ENCODE data around the gene GANAB. TPM values are rescaled to one million over a fixed set of nuclear protein-coding genes. Genes with fewer than 3 reads are reported as not detected.
"Not testable (repeated sequence)": the region's sequence is repeated elsewhere in the genome, so short reads cannot be mapped to it uniquely, and the experiment has no call there.

Gene GANAB
- total and polyA plus RNA-seq, 2 donors from 2014 or later, result 110 to 309 TPM

GRCh38 chr11:62678433-62678769 is 32.0 kb upstream of the GANAB start:
- Histone ChIP-seq H3K4me1 (ENCODE audit: control insufficient read depth in 2 of 3, insufficient read depth in 2 of 3, low read depth in 1 of 3, low read length in 3 of 3) (peaks cover 0 to 8% (median 4%) of the 10 kb centered on the region in 3 donors), H3K9me3 (ENCODE audit: control insufficient read depth in 2 of 3, insufficient read depth in 1 of 3, low read length in 3 of 3) (no peaks in the 10 kb centered on the region), H3K27me3 (ENCODE audit: control insufficient read depth, insufficient read depth, low read length) (no peaks in the 10 kb centered on the region), H3K4me3 (ENCODE audit: low read length in 3 of 3) (peak overlapping the region; percentile 74 to 94 (median 86)), H3K9ac (ENCODE audit: low read length in 3 of 3) (peak overlapping the region; percentile 43 to 90 (median 88)), H3K27ac (ENCODE audit: low read depth in 2 of 2, low read length in 2 of 2) (peak overlapping the region; percentile 66 to 82), H3K36me3 (ENCODE audit: control insufficient read depth in 2 of 3, insufficient read depth in 3 of 3, low read length in 3 of 3) (peaks cover 0 to 5% (median 2%) of the 10 kb centered on the region in 3 donors)
- TF ChIP-seq CTCF (IDR thresholded peaks at IDR 0.05; ENCODE audit: borderline replicate concordance, extremely low read depth, insufficient read depth), result no peak
- DNase-seq (no peak), FAIRE-seq (no peak)
- intact Hi-C loops (cut with DNase I), result no loop called here

- no peak for TF ChIP-seq CTCF (IDR thresholded peaks at IDR 0.05; ENCODE audit: borderline replicate concordance, extremely low read depth, insufficient read depth)
- no peaks in the 10 kb centered on the region for H3K27me3 ChIP-seq (ENCODE audit: control insufficient read depth, insufficient read depth, low read length)
- intact Hi-C loops (cut with DNase I), result no loop called here
- H3K4me1 ChIP-seq (ENCODE audit: control insufficient read depth in 2 of 3, insufficient read depth in 2 of 3, low read depth in 1 of 3, low read length in 3 of 3), result peaks cover 0 to 13% (median 8%) of the 10 kb centered on the region in 3 donors
- peak overlapping the region in 2 of 3 donors; percentile 74 to 94 for H3K4me3 ChIP-seq (ENCODE audit: low read length in 3 of 3)
- no peaks in the 10 kb centered on the region for H3K9me3 ChIP-seq (ENCODE audit: control insufficient read depth in 2 of 3, insufficient read depth in 1 of 3, low read length in 3 of 3)
- no peak overlapping the region for H3K9ac ChIP-seq (ENCODE audit: low read length in 3 of 3)
- DNase-seq, result no peak
- FAIRE-seq, result no peak
- no peak overlapping the region for H3K27ac ChIP-seq (ENCODE audit: low read depth in 2 of 2, low read length in 2 of 2)
- peaks cover 0 to 5% (median 2%) of the 10 kb centered on the region in 3 donors for H3K36me3 ChIP-seq (ENCODE audit: control insufficient read depth in 2 of 3, insufficient read depth in 3 of 3, low read length in 3 of 3)
Observed at GRCh38 chr11:62677714-62678113, 31.3 kb upstream of the GANAB start.

- H3K27me3 ChIP-seq (ENCODE audit: control insufficient read depth, insufficient read depth, low read length), result no peaks in the 10 kb centered on the region
- intact Hi-C loops (cut with DNase I), result no loop called here
- H3K4me3 ChIP-seq (ENCODE audit: low read length in 3 of 3), result no peak overlapping the region
- no peak for FAIRE-seq
- no peak for DNase-seq
- H3K36me3 ChIP-seq (ENCODE audit: control insufficient read depth in 2 of 3, insufficient read depth in 3 of 3, low read length in 3 of 3), result peaks cover 0 to 5% (median 2%) of the 10 kb centered on the region in 3 donors
- no peak for TF ChIP-seq CTCF (IDR thresholded peaks at IDR 0.05; ENCODE audit: borderline replicate concordance, extremely low read depth, insufficient read depth)
- no peak overlapping the region for H3K27ac ChIP-seq (ENCODE audit: low read depth in 2 of 2, low read length in 2 of 2)
- peaks cover 0 to 14% (median 8%) of the 10 kb centered on the region in 3 donors for H3K4me1 ChIP-seq (ENCODE audit: control insufficient read depth in 2 of 3, insufficient read depth in 2 of 3, low read depth in 1 of 3, low read length in 3 of 3)
- H3K9ac ChIP-seq (ENCODE audit: low read length in 3 of 3), result no peak overlapping the region
- H3K9me3 ChIP-seq (ENCODE audit: control insufficient read depth in 2 of 3, insufficient read depth in 1 of 3, low read length in 3 of 3), result no peaks in the 10 kb centered on the region
Observed at GRCh38 chr11:62677156-62677555, 30.7 kb upstream of the GANAB start.

GRCh38 chr11:62676698-62677097 is 30.3 kb upstream of the GANAB start:
- intact Hi-C loops (cut with DNase I), result no loop called here
- no peaks in the 10 kb centered on the region for H3K27me3 ChIP-seq (ENCODE audit: control insufficient read depth, insufficient read depth, low read length)
- H3K36me3 ChIP-seq (ENCODE audit: control insufficient read depth in 2 of 3, insufficient read depth in 3 of 3, low read length in 3 of 3), result peaks cover 0 to 5% (median 2%) of the 10 kb centered on the region in 3 donors
- peaks cover 0 to 14% (median 8%) of the 10 kb centered on the region in 3 donors for H3K4me1 ChIP-seq (ENCODE audit: control insufficient read depth in 2 of 3, insufficient read depth in 2 of 3, low read depth in 1 of 3, low read length in 3 of 3)
- no peak for TF ChIP-seq CTCF (IDR thresholded peaks at IDR 0.05; ENCODE audit: borderline replicate concordance, extremely low read depth, insufficient read depth)
- no peak overlapping the region for H3K4me3 ChIP-seq (ENCODE audit: low read length in 3 of 3)
- no peak overlapping the region for H3K27ac ChIP-seq (ENCODE audit: low read depth in 2 of 2, low read length in 2 of 2)
- DNase-seq (no peak), FAIRE-seq (no peak)
- H3K9me3 ChIP-seq (ENCODE audit: control insufficient read depth in 2 of 3, insufficient read depth in 1 of 3, low read length in 3 of 3), result no peaks in the 10 kb centered on the region
- no peak overlapping the region for H3K9ac ChIP-seq (ENCODE audit: low read length in 3 of 3)

GRCh38 chr11:62675415-62675814 is 29.0 kb upstream of the GANAB start:
- H3K27me3 ChIP-seq (ENCODE audit: control insufficient read depth, insufficient read depth, low read length); intact Hi-C loops (cut with DNase I); FAIRE-seq; H3K9ac ChIP-seq (ENCODE audit: low read length in 3 of 3); H3K27ac ChIP-seq (ENCODE audit: low read depth in 2 of 2, low read length in 2 of 2); H3K9me3 ChIP-seq (ENCODE audit: control insufficient read depth in 2 of 3, insufficient read depth in 1 of 3, low read length in 3 of 3); H3K36me3 ChIP-seq (ENCODE audit: control insufficient read depth in 2 of 3, insufficient read depth in 3 of 3, low read length in 3 of 3); H3K4me3 ChIP-seq (ENCODE audit: low read length in 3 of 3); DNase-seq: not testable (repeated sequence)
- H3K4me1 ChIP-seq (ENCODE audit: control insufficient read depth in 2 of 3, insufficient read depth in 2 of 3, low read depth in 1 of 3, low read length in 3 of 3), result peaks cover 0 to 17% (median 8%) of the 10 kb centered on the region in 3 donors

Data from kidney (tissue), 14 donors.